Epithelial cell of esophagus (primary cell): ENCODE results near the gene LTB.
"Not testable (repeated sequence)": the region's sequence is repeated elsewhere in the genome, so short reads cannot be mapped to it uniquely, and the experiment has no call there.

Source experiments
- DNase-seq: peaks from one replicate; pipeline ENCODE4 v3.0.0; 2010; ENCODE audit warnings: low read depth
- H3K4me3 ChIP-seq: 2 replicates; pipeline ENCODE4 v1.5.1; 2011; ENCODE audit warnings: mild to moderate bottlenecking, low read length, control low read depth
- CTCF ChIP-seq: IDR thresholded peaks from 2 replicates; pipeline ENCODE4 v1.5.1; 2011; ENCODE audit warnings: low read depth, mild to moderate bottlenecking, low read length, control low read depth, inconsistent platforms; ENCODE audit not compliant: insufficient read depth; ENCODE audit errors: missing control alignments

The LTB gene

GRCh38 chr6:31609519-31610406 is 27.5 kb upstream of the LTB start:
- H3K4me3 ChIP-seq, result no peak overlapping the region
- no peak for TF ChIP-seq CTCF
- DNase-seq, result no peak

GRCh38 chr6:31607317-31607716 is 25.1 kb upstream of the LTB start:
- H3K4me3 ChIP-seq, result no peak overlapping the region
- no peak for TF ChIP-seq CTCF
- no peak for DNase-seq

- peak; percentile 37 for DNase-seq
- H3K4me3 ChIP-seq, result no peak overlapping the region
- peak; percentile 33 for TF ChIP-seq CTCF
Measured at GRCh38 chr6:31597006-31597405, 14.8 kb upstream of the LTB start.

- TF ChIP-seq CTCF, result no peak
- DNase-seq, result no peak
- H3K4me3 ChIP-seq, result no peak overlapping the region
Measured at GRCh38 chr6:31592396-31592771, 10.2 kb upstream of the LTB start.

- not testable (repeated sequence) for DNase-seq, H3K4me3 ChIP-seq
Measured at GRCh38 chr6:31590691-31591090, 8.5 kb upstream of the LTB start.

GRCh38 chr6:31588871-31589650 is 6.8 kb upstream of the LTB start:
- no peak overlapping the region for H3K4me3 ChIP-seq
- DNase-seq, result no peak
- TF ChIP-seq CTCF, result no peak

GRCh38 chr6:31587791-31588777 is 5.9 kb upstream of the LTB start:
- H3K4me3 ChIP-seq, result no peak overlapping the region
- DNase-seq, result no peak
- no peak for TF ChIP-seq CTCF
